Measurements from ENCODE around the gene RPL22.
A peak's percentile ranks its signal among the peaks of the same experiment; 100 is the strongest.

The RPL22 gene

GRCh38 chr1:6199298-6200187, at the start of gene RPL22:
Gene RPL22 (minus strand): TSS chr1:6199595. CDS start chr1:6199573, 22 bp downstream.
- peak; percentile 100 for DNase-seq

- no peak for DNase-seq
These were observed 48.9 kb upstream of the RPL22 start for GRCh38 chr1:6248161-6248776.

- DNase-seq, result no peak
These were observed 48.3 kb upstream of the RPL22 start for GRCh38 chr1:6247651-6248050.

- DNase-seq, result peak; percentile 90
These were observed 47.4 kb upstream of the RPL22 start for GRCh38 chr1:6246497-6247467.

GRCh38 chr1:6245869-6246496, 46.6 kb upstream of the RPL22 start:
- peak; percentile 87 for DNase-seq

GRCh38 chr1:6245086-6245868, 45.9 kb upstream of the RPL22 start:
- peak; percentile 95 for DNase-seq

GRCh38 chr1:6244401-6245049, 45.1 kb upstream of the RPL22 start:
- DNase-seq, result no peak

GRCh38 chr1:6243993-6244392, 44.6 kb upstream of the RPL22 start, which contains the start of gene HES3:
Gene HES3 (plus strand): TSS chr1:6244179. CDS start chr1:6244366, 187 bp downstream.
- DNase-seq, result no peak

GRCh38 chr1:6243053-6243834, 43.8 kb upstream of the RPL22 start:
- no peak for DNase-seq

- DNase-seq, result no peak
These were observed 42.7 kb upstream of the RPL22 start for GRCh38 chr1:6241887-6242740.

GRCh38 chr1:6241107-6241886, 41.9 kb upstream of the RPL22 start:
- DNase-seq, result no peak

GRCh38 chr1:6239950-6240768, 40.8 kb upstream of the RPL22 start:
- DNase-seq, result peak; percentile 95

GRCh38 chr1:6239213-6239752, 39.9 kb upstream of the RPL22 start:
- no peak for DNase-seq

GRCh38 chr1:6237093-6237492, 37.7 kb upstream of the RPL22 start:
- DNase-seq, result no peak

GRCh38 chr1:6235296-6235677, 35.9 kb upstream of the RPL22 start:
- no peak for DNase-seq

- no peak for DNase-seq
These were observed 35.3 kb upstream of the RPL22 start for GRCh38 chr1:6234502-6235295.

Measured in NCI-H1092 (cell line).